K562 (cell line): ENCODE results near the gene CISD3. TPM values are rescaled to one million over a fixed set of nuclear protein-coding genes. Genes with fewer than 3 reads are reported as not detected.

Experiments used
- CTBP1 ChIP-seq: fragments of 450-650 bp; IDR thresholded peaks from 2 replicates; pipeline ENCODE4 v1.6.1; 2016; ENCODE audit warnings: borderline replicate concordance
- CTCFL ChIP-seq: IDR thresholded peaks from 2 replicates; pipeline ENCODE4 v1.6.1; 2011; ENCODE audit warnings: borderline replicate concordance, low read depth, mild to moderate bottlenecking, moderate library complexity, low read length; ENCODE audit not compliant: insufficient read depth, poor library complexity, severe bottlenecking
- ELK1 ChIP-seq: sonication (generic); formaldehyde crosslinking; IDR thresholded peaks from 2 replicates; pipeline ENCODE4 v1.8.1; 2022; ENCODE audit warnings: missing genetic modification reagents
- ETV5 ChIP-seq: sonication (generic); formaldehyde crosslinking; IDR thresholded peaks from 2 replicates; pipeline ENCODE4 v1.4.0; 2020; ENCODE audit warnings: low read depth, mild to moderate bottlenecking, missing genetic modification reagents
- EZH2 ChIP-seq: IDR thresholded peaks from 2 replicates; pipeline ENCODE4 v1.6.1; 2012; ENCODE audit warnings: low read depth, mild to moderate bottlenecking, inconsistent platforms, low read length, borderline replicate concordance
- HDAC6 ChIP-seq: IDR thresholded peaks from 2 replicates; pipeline ENCODE4 v1.6.1; 2012; ENCODE audit warnings: low read depth, mild to moderate bottlenecking, control low read depth, inconsistent platforms, low read length, moderate library complexity
- KAT7 ChIP-seq: sonication (generic); formaldehyde crosslinking; IDR thresholded peaks from 2 replicates; pipeline ENCODE4 v1.8.0; 2022; ENCODE audit warnings: missing genetic modification reagents, mild to moderate bottlenecking, borderline replicate concordance
- MEF2A ChIP-seq: IDR thresholded peaks from 2 replicates; pipeline ENCODE4 v1.6.1; 2011; ENCODE audit warnings: low read depth, mild to moderate bottlenecking, low read length, moderate library complexity; ENCODE audit not compliant: control insufficient read depth
- NR1H2 ChIP-seq: sonication (generic); formaldehyde crosslinking; IDR thresholded peaks from 2 replicates; pipeline ENCODE4 v1.4.0; 2020; ENCODE audit warnings: mild to moderate bottlenecking, missing genetic modification reagents
- SIRT6 ChIP-seq: IDR thresholded peaks from one replicate; pipeline ENCODE4 v1.6.1; 2012; ENCODE audit warnings: low read depth, mild to moderate bottlenecking, control low read depth, inconsistent platforms, low read length, moderate library complexity
- SMARCE1 ChIP-seq: fragments of 450-650 bp; IDR thresholded peaks from 2 replicates; pipeline ENCODE4 v1.7.1; 2016; ENCODE audit warnings: mild to moderate bottlenecking
- STAT5A ChIP-seq: IDR thresholded peaks from 2 replicates; pipeline ENCODE4 v1.6.1; 2012; ENCODE audit warnings: low read length, inconsistent platforms, borderline replicate concordance
- UBTF ChIP-seq, 2 experiments: IDR thresholded peaks; 2 replicates each; pipeline ENCODE4 v1.6.1; 2012; ENCODE audit warnings: improper control_type of control experiment in 2 of 2, low read depth in 2 of 2, low read length in 2 of 2, borderline replicate concordance in 1 of 2
- ZNF12 ChIP-seq: sonication (generic); formaldehyde crosslinking; IDR thresholded peaks from 2 replicates; pipeline ENCODE4 v1.4.0; 2020; ENCODE audit warnings: mild to moderate bottlenecking, missing genetic modification reagents
- ZNF398 ChIP-seq: fragments of 250-450 bp; sonication (Bioruptor Pico); IDR thresholded peaks from 2 replicates; pipeline ENCODE4 v1.8.0; 2021; ENCODE audit warnings: moderate library complexity, mild to moderate bottlenecking, inconsistent platforms
- ZNF449 ChIP-seq: fragments of 250-450 bp; sonication (Bioruptor Pico); IDR thresholded peaks from 2 replicates; pipeline ENCODE4 v1.8.0; 2022; ENCODE audit warnings: moderate library complexity, mild to moderate bottlenecking, inconsistent platforms
- ZNF57 ChIP-seq: fragments of 450-650 bp; formaldehyde crosslinking; IDR thresholded peaks from 2 replicates; pipeline ENCODE4 v1.4.0; 2020; ENCODE audit warnings: mild to moderate bottlenecking, moderate library complexity
- ZNF717 ChIP-seq: fragments of 250-450 bp; sonication (Bioruptor Pico); IDR thresholded peaks from 2 replicates; pipeline ENCODE4 v1.5.0; 2021
- polyA plus RNA-seq, 8 experiments: library from polyadenylated mRNA; depleted of rRNA in 4 of 8; stranded (reverse) in 5 of 8; unstranded in 3 of 8; fragments of >200 nt; fragmentation: Nextera tagmentation in 2 of 8; fragmentation: Illumina TruSeq in 1 of 8; extraction: Ambion mirVana in 2 of 8; extraction: Trizol in 1 of 8; gene quantifications; 2 replicates each; pipeline versions ENCODE4 v1.2.1 to v1.2.3, GENCODE V29; 2011 to 2014; ENCODE audit warnings: inconsistent platforms in 1 of 8, missing spikeins in 1 of 8
- total RNA-seq, 7 experiments: library from RNA; depleted of rRNA in 6 of 7; stranded (reverse); fragments of >200 nt in 6 of 7; fragmentation: Illumina TruSeq in 2 of 7; extraction: Trizol in 2 of 7; gene quantifications; 2 replicates each; pipeline versions ENCODE4 v1.2.1 to v1.2.3, GENCODE V29; 2011 to 2021; ENCODE audit warnings: low replicate concordance in 1 of 7

Gene CISD3
- total and polyA plus RNA-seq, 9 of the 15 experiments (the other 6 are each of a cell fraction or from before 2014, with no cell fraction given), result 5.0 to 60.7 (median 15.7) TPM

- TF ChIP-seq ZNF398 (CRISPR knock-in tag) (no peak), CTCFL (no peak), STAT5A (no peak), ZNF12 (CRISPR knock-in tag) (no peak), ZNF717 (CRISPR knock-in tag) (no peak), CTBP1 (no peak), EZH2 (no peak), NR1H2 (no peak), ETV5 (CRISPR knock-in tag) (peak; percentile 44; the same call in 1 of the 2 replicates), ELK1 (CRISPR knock-in tag) (no peak), KAT7 (no peak), ZNF57 (no peak), ZNF449 (CRISPR knock-in tag) (no peak), MEF2A (no peak), SMARCE1 (no peak), SIRT6 (no peak), UBTF (IDR thresholded peaks at IDR 0.05; ENCODE audit: borderline replicate concordance in 1 of 2, low read depth in 2 of 2, low read length in 2 of 2) (peak in 1 of 2 experiments; percentile 15; a peak in 1 of 4 replicates), HDAC6 (no peak)
Observed at GRCh38 chr17:38702916-38703741, 27.0 kb upstream of the CISD3 start (continued).
